GM23248 (cell line): ENCODE measurements around the gene TAPT1.

Experiments
- EZH2 ChIP-seq: fragments of 200-600 bp; sonication (generic); IDR thresholded peaks from 2 replicates; pipeline ENCODE4 v1.6.1; 2018; ENCODE audit warnings: antibody characterized with exemption, mild to moderate bottlenecking; ENCODE audit not compliant: insufficient read depth, poor library complexity, severe bottlenecking
- EZH2phosphoT487 ChIP-seq: fragments of 200-600 bp; sonication (generic); IDR thresholded peaks from 2 replicates; pipeline ENCODE4 v1.6.1; 2018; ENCODE audit warnings: antibody characterized with exemption, moderate library complexity, mild to moderate bottlenecking, low read depth; ENCODE audit not compliant: insufficient read depth

DNA sequence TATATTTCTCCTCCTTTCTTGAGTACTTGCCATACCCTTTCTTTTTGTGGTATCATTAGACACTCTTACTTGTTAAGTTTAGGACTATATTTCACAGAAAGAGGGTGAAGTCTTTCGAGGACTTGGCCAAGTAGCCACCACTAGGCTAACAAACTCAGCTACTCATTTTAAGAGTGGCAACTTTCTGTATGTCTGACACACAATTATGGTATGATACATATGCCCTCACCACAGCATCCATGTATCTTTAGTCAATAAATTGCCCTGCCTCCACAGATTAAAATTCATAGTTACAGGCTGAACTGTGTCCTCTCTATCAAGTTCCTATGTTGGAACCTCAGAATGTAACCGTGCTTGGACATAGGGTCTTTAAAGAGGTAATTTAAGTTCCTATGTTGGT is 23.2 kb downstream of the TAPT1 start:
- TF ChIP-seq EZH2: no peak
- no peak for TF ChIP-seq EZH2phosphoT487
